IMR-90 (cell line): ENCODE results near the gene NANS. TPM values are rescaled to one million over a fixed set of nuclear protein-coding genes. Genes with fewer than 3 reads are reported as not detected.

Experiments
- ATAC-seq: fragments of 200-7000 bp; cut with Tn5 transposase; 2 replicates; pipeline ENCODE4 v1.9.1; 2020; ENCODE audit warnings: low read depth, mild to moderate bottlenecking, moderate library complexity
- BruUV-seq: library from RNA; stranded (reverse); fragments of 400-500 nt; replicated peaks from 2 replicates; lab custom pipeline; 2021; lab: Mats Ljungman, UMichigan
- CTCF ChIA-PET: fragments of 300-600 bp; formaldehyde crosslinking; extraction: SDS; loops from one replicate; lab custom pipeline; 2021; ENCODE audit warnings: antibody characterized with exemption; lab: Yijun Ruan, JAX
- POLR2A ChIA-PET: fragments of 300-600 bp; sonication (Branson Sonifier 250); formaldehyde crosslinking; loops from one replicate; lab custom pipeline; 2022; ENCODE audit warnings: antibody characterized with exemption; ENCODE audit not compliant: unreplicated experiment; lab: Charles Lee
- DNase-seq: peaks from one replicate; pipeline ENCODE4 v3.0.0; 2013
- H2AFZ ChIP-seq: replicated peaks from 2 replicates; pipeline ENCODE3; 2013; ENCODE audit warnings: low read length, mild to moderate bottlenecking; ENCODE audit not compliant: poor library complexity
- H2AK5ac ChIP-seq: 2 replicates; pipeline ENCODE4 v1.6.1; 2013; ENCODE audit warnings: low read depth, low read length, inconsistent platforms
- H2AK9ac ChIP-seq: replicated peaks from 2 replicates; pipeline ENCODE3; 2013; ENCODE audit warnings: mild to moderate bottlenecking, low read depth, low read length, moderate library complexity; ENCODE audit not compliant: poor library complexity
- H2BK120ac ChIP-seq: 2 replicates; pipeline ENCODE4 v1.6.1; 2013; ENCODE audit warnings: low read depth, low read length, inconsistent platforms
- H2BK15ac ChIP-seq: 3 replicates; pipeline ENCODE4 v1.6.1; 2013; ENCODE audit warnings: low read depth, low read length, inconsistent platforms
- H2BK20ac ChIP-seq: 2 replicates; pipeline ENCODE4 v1.6.1; 2013; ENCODE audit warnings: low read depth, mild to moderate bottlenecking, inconsistent platforms, low read length, moderate library complexity
- H2BK5ac ChIP-seq: 2 replicates; pipeline ENCODE4 v1.6.1; 2013; ENCODE audit warnings: mild to moderate bottlenecking, low read depth, low read length, inconsistent platforms; ENCODE audit not compliant: poor library complexity, severe bottlenecking
- H3K14ac ChIP-seq: replicated peaks from 2 replicates; pipeline ENCODE4 v1.6.1; 2013; ENCODE audit warnings: low read depth, low read length, inconsistent platforms
- H3K18ac ChIP-seq: 2 replicates; pipeline ENCODE4 v1.6.1; 2013; ENCODE audit warnings: low read depth, low read length, control low read depth
- H3K23ac ChIP-seq: 2 replicates; pipeline ENCODE4 v1.6.1; 2013; ENCODE audit warnings: low read depth, low read length, inconsistent platforms
- H3K27ac ChIP-seq: 2 replicates; pipeline ENCODE4 v1.5.1; 2013; ENCODE audit warnings: mild to moderate bottlenecking, control low read depth, low read length; ENCODE audit not compliant: insufficient read depth
- H3K27me3 ChIP-seq: 2 replicates; pipeline ENCODE4 v1.6.1; 2013; ENCODE audit warnings: low read length; ENCODE audit not compliant: control insufficient read depth, insufficient read depth
- H3K36me3 ChIP-seq: 2 replicates; pipeline ENCODE4 v1.6.1; 2013; ENCODE audit warnings: low read length, mixed read lengths; ENCODE audit not compliant: control insufficient read depth, insufficient read depth
- H3K4ac ChIP-seq: 2 replicates; pipeline ENCODE4 v1.6.1; 2013; ENCODE audit warnings: low read depth, low read length, inconsistent platforms
- H3K4me1 ChIP-seq: 2 replicates; pipeline ENCODE4 v1.6.1; 2013; ENCODE audit warnings: low read length, mixed read lengths; ENCODE audit not compliant: control insufficient read depth, insufficient read depth
- H3K4me2 ChIP-seq: 2 replicates; pipeline ENCODE4 v1.6.1; 2013; ENCODE audit warnings: low read depth, mild to moderate bottlenecking, control low read depth, low read length, moderate library complexity
- H3K4me3 ChIP-seq: 2 replicates; pipeline ENCODE4 v1.5.1; 2013; ENCODE audit warnings: low read depth, mild to moderate bottlenecking, control low read depth, low read length, moderate library complexity; ENCODE audit not compliant: insufficient read depth
- H3K56ac ChIP-seq: 2 replicates; pipeline ENCODE4 v1.6.1; 2013; ENCODE audit warnings: low read length, inconsistent platforms; ENCODE audit not compliant: insufficient read depth; ENCODE audit errors: extremely low read depth
- H3K79me1 ChIP-seq, 2 experiments: 2 replicates each; pipeline ENCODE4 v1.6.1; 2013; ENCODE audit warnings: low read length in 2 of 2, inconsistent platforms in 1 of 2, low read depth in 1 of 2
- H3K9ac ChIP-seq: 2 replicates; pipeline ENCODE4 v1.6.1; 2013; ENCODE audit warnings: low read depth, low read length, control low read depth
- H3K9me1 ChIP-seq: 2 replicates; pipeline ENCODE4 v1.6.1; 2013; ENCODE audit warnings: low read length, inconsistent platforms; ENCODE audit not compliant: insufficient read depth
- H3K9me3 ChIP-seq: 2 replicates; pipeline ENCODE4 v1.6.1; 2013; ENCODE audit warnings: low read length; ENCODE audit not compliant: control insufficient read depth, insufficient read depth
- H4K20me1 ChIP-seq: 2 replicates; pipeline ENCODE4 v1.6.1; 2013; ENCODE audit warnings: low read length, inconsistent platforms; ENCODE audit not compliant: insufficient read depth
- H4K5ac ChIP-seq: 2 replicates; pipeline ENCODE4 v1.6.1; 2013; ENCODE audit warnings: mild to moderate bottlenecking, low read depth, low read length, control low read depth
- H4K8ac ChIP-seq, 2 experiments: 2 replicates each; pipeline ENCODE4 v1.6.1; 2013; ENCODE audit warnings: low read depth in 2 of 2, low read length in 2 of 2, control low read depth in 1 of 2, inconsistent platforms in 1 of 2
- H4K91ac ChIP-seq: 2 replicates; pipeline ENCODE4 v1.6.1; 2013; ENCODE audit warnings: low read depth, low read length, inconsistent platforms; ENCODE audit not compliant: insufficient read depth
- CEBPB ChIP-seq: IDR thresholded peaks from 2 replicates; pipeline ENCODE4 v1.6.1; 2012; ENCODE audit warnings: low read depth, low read length, improper control_type of control experiment
- FOS ChIP-seq: fragments of 150-350 bp; IDR thresholded peaks from 2 replicates; pipeline ENCODE4 v1.6.1; 2016; ENCODE audit warnings: low read depth, low read length
- RAD21 ChIP-seq: IDR thresholded peaks from 2 replicates; pipeline ENCODE4 v1.6.1; 2012; ENCODE audit warnings: low read length, improper control_type of control experiment
- SMC3 ChIP-seq: fragments of 150-350 bp; IDR thresholded peaks from 2 replicates; pipeline ENCODE4 v1.6.1; 2016; ENCODE audit warnings: low read depth, mild to moderate bottlenecking, antibody characterized with exemption, low read length, moderate library complexity
- WGBS, 2 experiments: methylation state at CpG; one replicate each; pipeline versions ENCODE4 v1.1.5 to v1.1.7; 2013; ENCODE audit warnings: missing lambda C conversion rate in 2 of 2; ENCODE audit not compliant: insufficient read length in 1 of 2; ENCODE audit errors: extremely low coverage in 2 of 2; 5-methylcytosine and 5-hydroxymethylcytosine counted together
- dilution Hi-C: fragments of 300-500 bp; cut with HindIII; formaldehyde crosslinking; loops from one replicate; pipeline ENCODE4 v1.14.3; 2018; ENCODE audit warnings: low sequenced_read_pairs; ENCODE audit not compliant: unreplicated experiment
- in situ Hi-C: fragments of 300-500 bp; cut with MboI; formaldehyde crosslinking; loops from 3 replicates; pipeline ENCODE4 v1.14.3; 2019; ENCODE audit warnings: low sequenced_read_pairs, inconsistent platforms, mixed read lengths
- intact Hi-C: fragments of 100-400 bp; cut with micrococcal nuclease; formaldehyde crosslinking; loops from 2 replicates; pipeline ENCODE4 v1.10.0; 2022
- polyA plus RNA-seq, 3 experiments: library from polyadenylated mRNA; depleted of rRNA; stranded (reverse); fragments of >200 nt; gene quantifications; 2 replicates each; pipeline ENCODE4 v1.2.3, GENCODE V29; 2012; ENCODE audit warnings: low replicate concordance in 1 of 3
- total RNA-seq: library from RNA; depleted of rRNA; stranded (reverse); fragments of >200 nt; gene quantifications from 2 replicates; pipeline ENCODE4 v1.2.3, GENCODE V29; 2012
- TF ChIP-seq, protein P1 (sequence below): fragments of 150-350 bp; IDR thresholded peaks from 2 replicates; pipeline ENCODE4 v1.6.1; 2017; ENCODE audit warnings: mild to moderate bottlenecking, antibody characterized with exemption, low read length, low read depth
- TF ChIP-seq, protein P2 (sequence below): conservative IDR thresholded peaks from 2 replicates; pipeline ENCODE4 v1.5.1; 2012; ENCODE audit warnings: mild to moderate bottlenecking, low read depth, low read length, improper control_type of control experiment

NANS gene
- total and polyA plus RNA-seq, 2 of the 4 experiments (the other 2 are of a cell fraction) = 210 to 306 TPM

DNA sequence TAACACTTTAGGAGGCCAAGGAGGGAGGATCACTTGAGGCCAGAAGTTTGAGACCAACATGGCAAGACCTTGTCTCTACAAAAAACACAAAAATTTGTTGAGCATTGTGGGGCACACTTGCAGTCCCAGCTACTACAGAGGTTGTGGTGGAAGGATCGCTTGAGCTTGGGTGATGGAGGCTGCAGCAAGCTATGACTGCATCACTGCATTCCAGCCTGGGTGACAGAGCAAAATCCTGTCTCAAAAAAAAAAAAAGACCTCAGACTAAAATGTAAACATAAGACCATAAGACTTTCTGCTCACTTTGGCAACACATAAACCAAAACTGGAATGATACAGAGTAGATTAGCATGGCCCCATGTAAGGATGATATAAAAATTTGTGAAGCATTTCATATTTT is 24.6 kb upstream of the NANS start (continued):
- TF ChIP-seq, protein P1, sequence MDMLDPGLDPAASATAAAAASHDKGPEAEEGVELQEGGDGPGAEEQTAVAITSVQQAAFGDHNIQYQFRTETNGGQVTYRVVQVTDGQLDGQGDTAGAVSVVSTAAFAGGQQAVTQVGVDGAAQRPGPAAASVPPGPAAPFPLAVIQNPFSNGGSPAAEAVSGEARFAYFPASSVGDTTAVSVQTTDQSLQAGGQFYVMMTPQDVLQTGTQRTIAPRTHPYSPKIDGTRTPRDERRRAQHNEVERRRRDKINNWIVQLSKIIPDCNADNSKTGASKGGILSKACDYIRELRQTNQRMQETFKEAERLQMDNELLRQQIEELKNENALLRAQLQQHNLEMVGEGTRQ = no peak

DNA sequence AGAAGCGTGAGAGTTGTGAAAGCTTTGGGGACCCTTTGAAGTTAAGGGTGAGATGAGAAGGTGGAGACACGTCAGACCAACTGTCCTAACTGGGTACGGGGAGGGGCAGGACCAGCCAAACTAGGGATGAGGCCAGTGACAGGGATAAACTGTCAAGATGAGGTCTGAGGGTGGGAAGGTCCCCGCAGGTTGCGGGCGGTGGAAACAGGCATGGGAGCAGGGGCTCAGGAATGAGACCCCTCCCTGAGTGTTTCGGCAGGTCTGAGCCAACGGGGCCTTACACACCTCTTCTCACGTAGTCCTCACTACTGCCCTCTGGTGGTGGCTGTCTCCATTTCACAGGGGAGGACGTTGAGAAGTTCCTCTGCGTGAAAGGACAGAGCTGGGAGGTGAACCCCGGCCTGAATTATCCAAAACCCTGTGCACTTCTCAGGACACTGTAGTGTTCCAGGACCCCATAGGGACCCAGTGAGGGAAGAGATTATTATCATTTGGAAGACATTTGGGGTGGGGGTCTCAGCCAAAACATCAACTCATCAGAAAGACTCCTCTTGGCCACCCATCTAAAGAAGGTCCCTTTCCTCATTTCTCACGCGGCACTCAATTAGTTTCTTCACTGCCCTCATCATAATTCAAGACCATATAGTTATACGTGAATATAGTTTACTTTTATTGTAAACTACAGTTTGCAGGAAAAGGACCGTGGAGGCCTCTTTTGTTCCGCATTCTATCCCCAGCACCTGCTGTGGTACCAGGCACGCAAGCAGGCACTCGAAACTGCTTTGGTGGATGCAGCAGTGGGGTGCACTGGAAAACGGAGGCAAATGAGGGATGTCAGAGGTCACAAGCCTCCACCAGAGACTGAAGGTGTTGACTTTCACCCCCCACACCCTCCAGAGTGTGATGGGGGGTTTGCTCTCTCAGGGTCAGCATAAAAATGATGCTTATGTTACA is 21.7 kb upstream of the NANS start:
- Histone ChIP-seq H2BK120ac (peak overlapping the region; percentile 99), H4K5ac (peak overlapping the region; percentile 26; the same call in 1 of the 2 replicates), H2AK9ac (peak overlapping the region; percentile 95), H4K8ac (peak overlapping the region; percentile 77 to 95), H3K14ac (peak overlapping the region; percentile 96), H3K18ac (peak overlapping the region; percentile 66), H4K91ac (peak overlapping the region; percentile 97), H3K79me1 (peaks cover 0 to 21% of the 10 kb centered on the region in 2 experiments; a peak in 2 of 4 replicates), H2AFZ (peak overlapping the region; percentile 82), H3K4me2 (peak overlapping the region; percentile 3; the same call in 1 of the 2 replicates), H2BK5ac (peak overlapping the region; percentile 81), H3K9me3 (no peaks in the 10 kb centered on the region), H3K56ac (peak overlapping the region; percentile 89), H2BK15ac (peak overlapping the region; percentile 99), H4K20me1 (no peaks in the 10 kb centered on the region), H3K23ac (peak overlapping the region; percentile 98), H3K36me3 (no peaks in the 10 kb centered on the region), H3K4ac (peak overlapping the region; percentile 98), H2AK5ac (peak overlapping the region; percentile 99), H3K27ac (peak overlapping the region; percentile 80), H3K4me1 (peaks cover 14% of the 10 kb centered on the region), H3K27me3 (no peaks in the 10 kb centered on the region), H2BK20ac (peak overlapping the region; percentile 98), H3K9ac (peak overlapping the region; percentile 26; the same call in 1 of the 2 replicates), H3K4me3 (no peak overlapping the region), H3K9me1 (peaks cover 25% of the 10 kb centered on the region)
- intact Hi-C loops (loop anchor here (1.0 to 2.0 kb wide), 2 partner anchors 52 to 112 kb away; partner anchors contain the start of gene ANP32B), dilution Hi-C loops (no loop called here), in situ Hi-C loops (no loop called here)
- 33% methylated on average over 2 of the region's 20 CpGs; no CpG with 5 or more reads in 1 of the 2 experiments for WGBS, 2 experiments
- POLR2A ChIA-PET = no interaction called here
- no TSS peak for BruUV-seq
- DNase-seq = peak; percentile 75
- ATAC-seq = no peak
- CTCF ChIA-PET = interaction anchor here (1.0 kb wide), 2 partner anchors 52 to 112 kb away, joined by 3 to 4 read pairs; partner anchors contain the start of genes ANP32B and TRMO
- TF ChIP-seq FOS (no peak), RAD21 (peak; percentile 34), SMC3 (peak; percentile 34; the same call in 1 of the 2 replicates), CEBPB (no peak)
- TF ChIP-seq, protein P2, sequence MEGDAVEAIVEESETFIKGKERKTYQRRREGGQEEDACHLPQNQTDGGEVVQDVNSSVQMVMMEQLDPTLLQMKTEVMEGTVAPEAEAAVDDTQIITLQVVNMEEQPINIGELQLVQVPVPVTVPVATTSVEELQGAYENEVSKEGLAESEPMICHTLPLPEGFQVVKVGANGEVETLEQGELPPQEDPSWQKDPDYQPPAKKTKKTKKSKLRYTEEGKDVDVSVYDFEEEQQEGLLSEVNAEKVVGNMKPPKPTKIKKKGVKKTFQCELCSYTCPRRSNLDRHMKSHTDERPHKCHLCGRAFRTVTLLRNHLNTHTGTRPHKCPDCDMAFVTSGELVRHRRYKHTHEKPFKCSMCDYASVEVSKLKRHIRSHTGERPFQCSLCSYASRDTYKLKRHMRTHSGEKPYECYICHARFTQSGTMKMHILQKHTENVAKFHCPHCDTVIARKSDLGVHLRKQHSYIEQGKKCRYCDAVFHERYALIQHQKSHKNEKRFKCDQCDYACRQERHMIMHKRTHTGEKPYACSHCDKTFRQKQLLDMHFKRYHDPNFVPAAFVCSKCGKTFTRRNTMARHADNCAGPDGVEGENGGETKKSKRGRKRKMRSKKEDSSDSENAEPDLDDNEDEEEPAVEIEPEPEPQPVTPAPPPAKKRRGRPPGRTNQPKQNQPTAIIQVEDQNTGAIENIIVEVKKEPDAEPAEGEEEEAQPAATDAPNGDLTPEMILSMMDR = peak; percentile 59
